ENCODE results near the gene TCFL5.

Gene TCFL5

DNA sequence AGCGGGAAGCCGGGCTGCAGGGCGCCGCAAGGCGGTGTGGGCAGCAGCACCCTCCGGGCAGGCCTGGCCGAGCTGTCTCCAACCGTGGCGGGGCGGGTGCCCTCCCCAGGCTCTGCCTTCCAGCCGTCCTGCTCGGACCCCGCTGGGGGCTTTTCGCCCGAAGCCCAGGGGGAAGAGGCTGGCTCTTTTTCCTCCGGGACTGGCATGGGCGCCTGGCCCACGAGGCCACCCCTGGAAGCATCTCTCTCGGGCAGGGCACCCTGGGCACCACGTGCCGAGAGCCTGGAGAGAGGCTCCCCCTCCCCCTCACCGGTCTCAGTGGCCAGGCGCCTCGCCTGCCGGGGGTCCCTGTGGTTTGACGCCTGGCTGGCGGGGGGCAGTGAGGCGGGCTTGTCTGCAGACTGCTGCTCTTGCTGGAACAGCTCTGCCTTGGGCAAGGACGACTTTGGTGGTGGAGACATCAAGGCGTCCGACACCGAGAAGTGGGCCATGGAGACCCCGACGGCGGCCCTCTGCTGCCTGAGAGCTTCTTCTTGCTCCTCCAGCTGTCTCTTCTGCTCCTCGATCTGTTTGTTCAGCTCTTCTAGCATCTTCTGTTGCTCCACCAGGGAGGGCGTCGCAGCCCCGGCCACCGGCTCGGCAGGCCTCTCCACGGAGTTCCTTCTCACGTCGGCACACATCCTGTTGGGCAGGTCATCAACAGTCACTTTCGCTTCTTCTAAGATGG, 19.5 kb upstream of the TCFL5 start:
- ChIA-PET POLR2A (no interaction called here), CTCF (interaction anchor here (1.3 kb wide), 1 partner anchor 8 kb away, joined by 4 read pairs; no protein-coding TSS in a partner anchor)
- Histone ChIP-seq H3K27ac (ENCODE audit: insufficient read depth in 1 of 2, low read depth in 1 of 2, low read length in 2 of 2, poor library complexity in 1 of 2, severe bottlenecking in 2 of 2) (no peak overlapping the region), H3K4me3 (ENCODE audit: control insufficient read depth in 1 of 7, extremely low read depth in 1 of 7, insufficient read depth in 4 of 7, low read depth in 2 of 7, low read length in 6 of 7) (no peak overlapping the region), H3K36me3 (ENCODE audit: control insufficient read depth in 4 of 4, insufficient read depth in 4 of 4, low read length in 3 of 4) (peaks cover 0 to 42% (median 25%) of the 10 kb centered on the region in 4 experiments), H3K4me1 (ENCODE audit: control extremely low read depth in 1 of 4, control insufficient read depth in 4 of 4, insufficient read depth in 4 of 4, low read length in 3 of 4) (peaks cover 0 to 14% (median 5%) of the 10 kb centered on the region in 4 experiments), H3K27me3 (replicated peaks in 2 of 5; ENCODE audit: control insufficient read depth in 4 of 5, insufficient read depth in 5 of 5, low read length in 4 of 5) (no peaks in the 10 kb centered on the region), H3K9me3 (ENCODE audit: control extremely low read depth in 1 of 5, control insufficient read depth in 4 of 5, insufficient read depth in 2 of 5, low read depth in 1 of 5, low read length in 4 of 5) (no peaks in the 10 kb centered on the region)
- whole genome bisulfite sequencing (ENCODE audit: insufficient coverage), result 97% methylated on average over 44 of the region's 45 CpGs
- DNase-seq, result no peak

DNA sequence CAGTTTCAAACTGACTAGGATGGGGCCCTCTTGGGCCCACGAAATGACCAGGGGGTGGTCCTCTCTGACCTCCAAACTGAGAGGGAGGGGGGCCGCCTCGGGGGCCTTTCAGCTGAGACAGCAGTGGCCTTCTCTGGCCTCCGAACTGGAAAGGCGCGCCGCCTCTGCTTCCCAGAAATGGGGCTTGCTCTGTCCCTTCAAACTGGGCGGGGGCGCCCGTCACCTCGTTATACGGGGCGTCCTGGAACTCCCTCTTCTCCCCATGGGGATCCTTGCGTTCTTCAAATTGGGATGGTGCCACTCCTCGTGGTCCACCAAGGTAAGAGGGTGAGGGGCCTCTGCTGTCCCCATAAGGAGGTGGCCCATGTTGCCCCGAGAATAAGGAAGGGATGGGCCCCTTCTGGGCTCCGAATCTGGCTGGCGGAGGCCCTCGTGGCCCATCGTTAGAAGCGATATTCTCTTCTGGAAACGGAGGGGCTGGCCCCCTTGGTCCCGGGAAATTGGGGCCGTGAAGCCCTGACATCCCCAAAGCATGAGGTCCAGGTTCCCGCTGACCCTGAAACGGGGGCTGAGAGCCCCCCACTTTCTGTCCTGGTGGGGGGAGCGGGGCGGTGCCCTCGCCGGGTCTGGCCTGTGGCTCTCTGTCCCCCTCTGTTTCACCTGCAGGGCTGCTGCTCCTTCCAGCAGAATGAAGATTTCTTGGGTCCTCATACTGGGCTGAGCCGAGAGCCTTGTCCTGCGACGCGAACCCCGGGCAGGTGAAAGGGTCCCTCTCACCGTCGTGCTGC, 18.7 kb upstream of the TCFL5 start:
- ChIA-PET CTCF (no interaction called here), POLR2A (no interaction called here)
- no peak overlapping the region for H3K4me3 ChIP-seq (ENCODE audit: control insufficient read depth in 1 of 7, extremely low read depth in 1 of 7, insufficient read depth in 4 of 7, low read depth in 2 of 7, low read length in 6 of 7)
- H3K27me3 ChIP-seq (replicated peaks in 2 of 5; ENCODE audit: control insufficient read depth in 4 of 5, insufficient read depth in 5 of 5, low read length in 4 of 5), result no peaks in the 10 kb centered on the region
- no peak overlapping the region for H3K27ac ChIP-seq (ENCODE audit: insufficient read depth in 1 of 2, low read depth in 1 of 2, low read length in 2 of 2, poor library complexity in 1 of 2, severe bottlenecking in 2 of 2)
- no peaks in the 10 kb centered on the region for H3K9me3 ChIP-seq (ENCODE audit: control extremely low read depth in 1 of 5, control insufficient read depth in 4 of 5, insufficient read depth in 2 of 5, low read depth in 1 of 5, low read length in 4 of 5)
- peaks cover 0 to 37% (median 23%) of the 10 kb centered on the region in 4 experiments for H3K36me3 ChIP-seq (ENCODE audit: control insufficient read depth in 4 of 4, insufficient read depth in 4 of 4, low read length in 3 of 4)
- H3K4me1 ChIP-seq (ENCODE audit: control extremely low read depth in 1 of 4, control insufficient read depth in 4 of 4, insufficient read depth in 4 of 4, low read length in 3 of 4), result peaks cover 0 to 16% (median 5%) of the 10 kb centered on the region in 4 experiments
- 99% methylated on average over 34 of the region's 37 CpGs for WGBS (ENCODE audit: insufficient coverage)
- no peak for DNase-seq

DNA sequence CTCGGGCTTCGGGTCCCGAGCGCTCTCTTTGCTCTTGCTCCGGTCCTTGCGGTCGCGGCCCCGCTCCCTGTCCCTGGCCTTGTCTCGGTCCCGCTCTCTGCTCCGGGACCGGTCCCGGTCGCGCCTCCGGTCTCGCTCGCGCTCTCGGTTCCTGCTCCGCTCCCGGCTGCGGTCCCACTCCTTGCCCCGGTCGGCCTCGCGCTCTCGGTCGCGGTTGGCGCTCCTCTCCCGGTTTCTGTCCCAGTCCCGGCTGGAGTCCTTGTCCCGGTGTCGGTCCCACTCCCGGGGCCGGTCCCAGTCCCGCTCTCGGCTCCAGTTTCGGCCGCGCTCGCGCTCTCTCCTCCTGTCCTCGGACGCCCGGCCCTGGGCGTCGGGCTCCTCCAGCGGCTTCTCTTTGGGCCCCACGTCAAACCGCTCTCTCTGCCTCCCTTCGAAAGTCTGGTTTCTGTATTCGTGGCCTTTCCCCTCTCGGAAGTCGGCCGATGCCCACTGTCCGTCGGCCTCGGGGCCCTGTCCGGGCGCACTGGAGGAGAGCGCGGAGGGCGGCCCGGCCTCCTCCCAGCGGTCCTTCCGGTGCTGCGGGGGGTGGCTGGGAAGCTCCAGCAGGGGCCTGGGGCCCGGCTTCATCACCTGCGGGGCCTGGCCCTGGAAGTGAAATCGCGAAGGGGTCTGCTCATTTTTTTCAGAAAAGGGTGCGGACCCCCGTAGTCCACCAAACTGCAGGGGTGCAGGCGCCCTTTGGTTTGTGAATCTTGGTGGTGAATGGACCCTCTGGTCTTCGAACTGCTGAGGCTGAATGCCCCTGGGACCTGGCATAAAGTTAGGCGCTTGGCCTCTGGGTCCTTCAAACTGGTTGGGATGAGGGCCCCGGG, 17.9 kb upstream of the TCFL5 start:
- ChIA-PET CTCF (interaction anchor here (2.0 kb wide), 1 partner anchor 8 kb away, joined by 6 read pairs; no protein-coding TSS in a partner anchor), POLR2A (no interaction called here)
- H3K9me3 ChIP-seq (ENCODE audit: control extremely low read depth in 1 of 5, control insufficient read depth in 4 of 5, insufficient read depth in 2 of 5, low read depth in 1 of 5, low read length in 4 of 5), result no peaks in the 10 kb centered on the region
- H3K4me1 ChIP-seq (ENCODE audit: control extremely low read depth in 1 of 4, control insufficient read depth in 4 of 4, insufficient read depth in 4 of 4, low read length in 3 of 4), result peaks cover 0 to 17% (median 5%) of the 10 kb centered on the region in 4 experiments
- H3K27ac ChIP-seq (ENCODE audit: insufficient read depth in 1 of 2, low read depth in 1 of 2, low read length in 2 of 2, poor library complexity in 1 of 2, severe bottlenecking in 2 of 2), result no peak overlapping the region
- H3K4me3 ChIP-seq (ENCODE audit: control insufficient read depth in 1 of 7, extremely low read depth in 1 of 7, insufficient read depth in 4 of 7, low read depth in 2 of 7, low read length in 6 of 7), result no peak overlapping the region
- 83% methylated on average over 80 of the region's 80 CpGs for WGBS (ENCODE audit: insufficient coverage)
- H3K36me3 ChIP-seq (ENCODE audit: control insufficient read depth in 4 of 4, insufficient read depth in 4 of 4, low read length in 3 of 4), result peaks cover 0 to 35% (median 23%) of the 10 kb centered on the region in 4 experiments
- H3K27me3 ChIP-seq (replicated peaks in 2 of 5; ENCODE audit: control insufficient read depth in 4 of 5, insufficient read depth in 5 of 5, low read length in 4 of 5), result no peaks in the 10 kb centered on the region
- no peak for DNase-seq

DNA sequence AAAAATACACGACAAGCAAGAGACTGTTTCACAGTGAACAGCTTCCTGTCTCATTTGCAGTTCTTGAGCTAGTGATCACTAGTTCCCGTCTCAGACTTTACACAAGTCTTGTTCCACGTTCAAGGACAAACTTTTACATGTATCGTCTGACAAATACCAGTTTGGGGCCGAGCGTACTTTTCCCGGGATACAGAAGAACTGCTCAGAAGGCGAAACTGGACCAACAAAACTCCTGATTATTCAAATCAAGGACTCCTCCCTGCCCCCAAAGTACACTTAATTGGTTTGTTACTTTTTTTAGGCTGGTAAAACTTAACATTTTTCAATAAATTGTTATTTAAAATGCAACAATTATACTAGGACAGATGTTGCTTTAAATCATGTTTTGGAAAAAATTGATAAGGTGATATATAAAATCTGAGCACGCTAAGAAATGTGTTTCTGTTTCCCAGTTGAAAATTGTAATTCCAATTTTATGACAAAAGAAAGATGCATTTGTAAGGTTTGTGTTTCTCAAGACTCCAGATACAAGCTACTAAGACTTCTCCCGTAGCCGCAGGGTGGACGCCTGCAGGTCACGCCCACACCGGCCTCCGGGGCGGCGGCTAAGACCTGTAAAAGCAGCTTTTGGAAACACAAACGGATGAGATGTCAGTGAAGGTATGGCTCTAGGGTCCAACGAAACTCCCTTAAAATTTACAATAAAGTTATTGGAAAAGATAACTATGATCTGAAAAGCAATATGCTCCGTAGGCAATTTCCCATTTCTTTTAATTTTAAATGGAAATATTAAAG, 16.8 kb upstream of the TCFL5 start:
- Histone ChIP-seq H3K36me3 (ENCODE audit: control insufficient read depth in 4 of 4, insufficient read depth in 4 of 4, low read length in 3 of 4) (peaks cover 0 to 35% (median 23%) of the 10 kb centered on the region in 4 experiments), H3K27me3 (replicated peaks in 2 of 5; ENCODE audit: control insufficient read depth in 4 of 5, insufficient read depth in 5 of 5, low read length in 4 of 5) (no peaks in the 10 kb centered on the region), H3K9me3 (ENCODE audit: control extremely low read depth in 1 of 5, control insufficient read depth in 4 of 5, insufficient read depth in 2 of 5, low read depth in 1 of 5, low read length in 4 of 5) (no peaks in the 10 kb centered on the region), H3K4me1 (ENCODE audit: control extremely low read depth in 1 of 4, control insufficient read depth in 4 of 4, insufficient read depth in 4 of 4, low read length in 3 of 4) (peaks cover 0 to 18% (median 5%) of the 10 kb centered on the region in 4 experiments), H3K4me3 (ENCODE audit: control insufficient read depth in 1 of 7, extremely low read depth in 1 of 7, insufficient read depth in 4 of 7, low read depth in 2 of 7, low read length in 6 of 7) (no peak overlapping the region), H3K27ac (ENCODE audit: insufficient read depth in 1 of 2, low read depth in 1 of 2, low read length in 2 of 2, poor library complexity in 1 of 2, severe bottlenecking in 2 of 2) (no peak overlapping the region)
- ChIA-PET POLR2A (no interaction called here), CTCF (interaction anchor here (1.2 to 4.1 kb wide), 3 partner anchors 9 to 21 kb away, joined by 4 to 27 read pairs (median 6); no protein-coding TSS in a partner anchor)
- 78% methylated on average over 10 of the region's 20 CpGs for WGBS (ENCODE audit: insufficient coverage)
- DNase-seq, result no peak

DNA sequence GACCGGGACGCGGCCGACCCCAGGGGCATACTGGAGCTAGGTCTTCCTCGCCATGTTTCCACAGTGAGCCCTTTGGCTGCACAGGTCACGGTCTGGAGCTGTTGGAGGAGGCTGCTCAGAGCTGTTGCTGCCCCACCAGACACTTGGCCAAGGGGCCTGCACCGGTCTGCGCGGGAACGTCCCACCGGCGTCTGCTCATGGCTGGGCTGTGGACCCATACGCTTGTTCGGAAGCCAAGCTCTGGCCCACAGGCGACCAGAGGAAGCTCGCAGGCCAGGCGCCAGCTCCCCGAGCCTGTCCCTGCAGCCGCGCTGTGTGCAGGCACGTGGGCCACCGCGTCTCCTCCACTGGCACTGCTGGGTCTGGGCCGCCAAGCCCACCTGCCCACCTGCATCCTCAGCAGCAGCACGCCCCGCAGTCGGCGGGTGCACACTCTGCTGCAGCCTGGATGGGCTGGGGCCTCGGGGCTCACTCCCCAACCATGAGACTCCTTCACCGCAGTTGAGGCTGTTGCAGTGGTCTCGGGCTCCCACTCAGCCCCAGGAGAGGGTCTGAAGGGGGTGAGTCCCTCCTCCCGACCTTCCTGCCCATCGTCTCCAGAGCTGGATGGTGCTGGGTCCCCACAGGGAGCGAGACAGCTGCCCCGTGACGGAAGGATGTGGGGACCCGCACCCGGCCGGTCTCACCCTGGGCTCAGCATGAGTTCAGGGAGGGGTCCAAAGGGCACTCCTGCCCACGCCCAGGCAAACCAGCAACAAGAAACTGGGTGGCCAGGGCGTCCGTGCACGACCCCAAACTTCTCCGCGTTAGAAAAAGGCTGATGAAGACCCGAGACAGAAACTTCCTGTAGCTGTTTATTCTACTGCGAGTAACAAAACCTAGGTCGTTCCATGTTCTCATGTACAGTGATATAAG, 15.5 kb upstream of the TCFL5 start:
- H3K9me3 ChIP-seq (ENCODE audit: control extremely low read depth in 1 of 5, control insufficient read depth in 4 of 5, insufficient read depth in 2 of 5, low read depth in 1 of 5, low read length in 4 of 5), result no peaks in the 10 kb centered on the region
- ChIA-PET CTCF (interaction anchor here (0.9 to 4.1 kb wide), 5 partner anchors 11 to 22 kb away, joined by 3 to 27 read pairs (median 4); partner anchors contain the start of gene TCFL5), POLR2A (interaction anchor here (0.6 kb wide), 1 partner anchor 12 kb away, joined by 4 read pairs; no protein-coding TSS in a partner anchor)
- DNase-seq, result peak in 1 of 3 donors; percentile 32
- H3K4me3 ChIP-seq (ENCODE audit: control insufficient read depth in 1 of 7, extremely low read depth in 1 of 7, insufficient read depth in 4 of 7, low read depth in 2 of 7, low read length in 6 of 7), result peak overlapping the region in 1 of 7 experiments; percentile 20
- peaks cover 0 to 18% (median 5%) of the 10 kb centered on the region in 4 experiments for H3K4me1 ChIP-seq (ENCODE audit: control extremely low read depth in 1 of 4, control insufficient read depth in 4 of 4, insufficient read depth in 4 of 4, low read length in 3 of 4)
- no peaks in the 10 kb centered on the region for H3K27me3 ChIP-seq (replicated peaks in 2 of 5; ENCODE audit: control insufficient read depth in 4 of 5, insufficient read depth in 5 of 5, low read length in 4 of 5)
- peaks cover 0 to 31% (median 23%) of the 10 kb centered on the region in 4 experiments for H3K36me3 ChIP-seq (ENCODE audit: control insufficient read depth in 4 of 4, insufficient read depth in 4 of 4, low read length in 3 of 4)
- no peak overlapping the region for H3K27ac ChIP-seq (ENCODE audit: insufficient read depth in 1 of 2, low read depth in 1 of 2, low read length in 2 of 2, poor library complexity in 1 of 2, severe bottlenecking in 2 of 2)
- 74% methylated on average over 32 of the region's 48 CpGs for WGBS (ENCODE audit: insufficient coverage)

All from common myeloid progenitor, CD34-positive (primary cell).